SK-N-MC (cell line): Measurements from ENCODE around the gene ZC3H13.

ENCODE experiments used
- EZH2 ChIP-seq: fragments of 200-600 bp; sonication (generic); IDR thresholded peaks from one replicate; pipeline ENCODE4 v1.6.1; 2017; ENCODE audit warnings: antibody characterized with exemption
- FOXP2 ChIP-seq: optimal IDR thresholded peaks from 2 replicates; pipeline ENCODE3; 2011; ENCODE audit warnings: mild to moderate bottlenecking, moderate library complexity; ENCODE audit not compliant: insufficient read depth; ENCODE audit errors: extremely low read length, control extremely low read depth
- POLR2AphosphoS5 ChIP-seq: IDR thresholded peaks from 2 replicates; pipeline ENCODE4 v1.6.1; 2012; ENCODE audit warnings: mild to moderate bottlenecking, low read depth, low read length, borderline replicate concordance

GRCh38 chr13:45954836-45955800 is 97.4 kb downstream of the ZC3H13 start:
- TF ChIP-seq EZH2 (no peak), POLR2AphosphoS5 (no peak), FOXP2 (no peak)
